Heart right ventricle (tissue), 16 donors: Measurements from ENCODE around the gene CDCA3. TPM values are rescaled to one million over a fixed set of nuclear protein-coding genes. Genes with fewer than 3 reads are reported as not detected.
"Not testable (repeated sequence)": the region's sequence is repeated elsewhere in the genome, so short reads cannot be mapped to it uniquely, and the experiment has no call there.

ENCODE experiments used
- ATAC-seq, 8 donors: fragments of 200-7000 bp; cut with Tn5 transposase; one replicate each; pipeline ENCODE4 v1.9.1; 2020; ENCODE audit warnings: mild to moderate bottlenecking in 8 of 8, moderate library complexity in 8 of 8, moderate number of reproducible peaks in 1 of 8
- DNase-seq, 2 donors: peaks; one replicate each; pipeline ENCODE4 v3.0.0-alpha.2; 2020
- H3K27ac ChIP-seq, 10 donors: fragments of 200-600 bp; sonication (generic) in 2 of 10; one replicate each; pipeline versions ENCODE4 v1.5.0 to v1.8.0; 2020 to 2022; ENCODE audit warnings: mild to moderate bottlenecking in 3 of 10
- H3K27me3 ChIP-seq, 7 donors: fragments of 200-600 bp; one replicate each; pipeline ENCODE4 v1.8.0; 2021 to 2022; ENCODE audit warnings: mild to moderate bottlenecking in 2 of 7
- H3K36me3 ChIP-seq, 9 donors: fragments of 200-600 bp; sonication (generic) in 1 of 9; one replicate each; pipeline versions ENCODE4 v1.5.0 to v1.8.0; 2020 to 2022; ENCODE audit warnings: mild to moderate bottlenecking in 2 of 9
- H3K4me1 ChIP-seq, 9 donors: fragments of 200-600 bp; sonication (generic) in 1 of 9; one replicate each; pipeline versions ENCODE4 v1.5.0 to v1.8.0; 2020 to 2022; ENCODE audit warnings: mild to moderate bottlenecking in 4 of 9
- H3K4me3 ChIP-seq, 10 donors: fragments of 200-600 bp; sonication (generic) in 2 of 10; one replicate each; pipeline versions ENCODE4 v1.5.0 to v1.8.0; 2020 to 2022; ENCODE audit warnings: mild to moderate bottlenecking in 7 of 10, moderate library complexity in 2 of 10
- H3K9me3 ChIP-seq, 11 donors: fragments of 200-600 bp in 10 of 11; sonication (generic) in 2 of 11; one replicate each; pipeline versions ENCODE4 v1.5.0 to v1.8.0; 2013 to 2022; ENCODE audit warnings: mild to moderate bottlenecking in 2 of 11, control low read depth in 1 of 11, moderate library complexity in 1 of 11
- WGBS, 2 donors: extraction: QIAGEN DNeasy Blood & Tissue Kit; methylation state at CpG; one replicate each; pipeline ENCODE4 v1.1.7; 2013; ENCODE audit warnings: inconsistent platforms in 1 of 2; 5-methylcytosine and 5-hydroxymethylcytosine counted together
- intact Hi-C, 10 donors: fragments of 100-400 bp; cut with DNase I; formaldehyde crosslinking; loops; one replicate each; pipeline versions ENCODE4 v1.11.1 to v1.14.2; 2022
- polyA plus RNA-seq, 2 donors: library from polyadenylated mRNA; stranded (reverse); fragments of 200-250 nt; gene quantifications; one replicate each; pipeline ENCODE4 v1.2.3, GENCODE V29; 2013
- total RNA-seq, 10 donors: library from RNA; stranded (reverse); fragmentation: NEBNext Ultra II Directional in 3 of 10; extraction: Animal tissue kit (Norgen Biotek cat#: 25700) in 3 of 10; gene quantifications; one replicate each; pipeline versions ENCODE4 v1.2.1 to v1.2.4, GENCODE V29; 2021 to 2023
- TF ChIP-seq, protein P1 (sequence below), 9 donors: fragments of 200-600 bp; sonication (generic) in 2 of 9; IDR thresholded peaks; one replicate each; pipeline versions ENCODE4 v1.5.0 to v1.8.0; 2021 to 2022; ENCODE audit warnings: antibody characterized with exemption in 9 of 9, mild to moderate bottlenecking in 5 of 9, moderate library complexity in 1 of 9
- donor health status: Arrhythmogenic right ventricular cardiomyopathy.
- donor health status: ischemic (EF 13 %, LVEDD 7.1; RV severe dilation, severe dysfunction).
- donor health status: healthy with polysubstance abuse.
- donor health status: DM: no; HTN: yes; CAD: no.
- donor health status: DM: no; HTN: no; CAD: no.
- donor health status: ischemic (EF 25% LVEDD 6.9; RV normal size, moderate dysfunction).
- donor health status: ischemic (EF 25% LVEDD 5.7; RV mildly dilated, moderate dysfunction).
- donor health status: healthy.
- donor health status: DM: yes; HTN: yes; CAD: no.
- donor health status: Ischemic cardiomyopathy.
- donor health status: ischemic (EF 35%, LVEDD 5.7; RV mildly dilated, moderate dysfunction).
- donor health status: nonischemic (EF 11% LVEDD 7.7; RV severe dilation, severe dysfunction).
- donor health status: DM: yes; HTN: yes; CAD: no.
- donor health status: PGD.
- donor health status: ischemic (EF 29% LVEDD 5.4; RV normal size, mild dysfunction).
- donor health status: nonischemic (EF 23%, LVEDD 6.1; RV moderate dilation, normal function).

CDCA3 gene
- total and polyA plus RNA-seq, 12 donors, result 0.22 to 4.0 (median 0.55) TPM; not detected in 1

DNA sequence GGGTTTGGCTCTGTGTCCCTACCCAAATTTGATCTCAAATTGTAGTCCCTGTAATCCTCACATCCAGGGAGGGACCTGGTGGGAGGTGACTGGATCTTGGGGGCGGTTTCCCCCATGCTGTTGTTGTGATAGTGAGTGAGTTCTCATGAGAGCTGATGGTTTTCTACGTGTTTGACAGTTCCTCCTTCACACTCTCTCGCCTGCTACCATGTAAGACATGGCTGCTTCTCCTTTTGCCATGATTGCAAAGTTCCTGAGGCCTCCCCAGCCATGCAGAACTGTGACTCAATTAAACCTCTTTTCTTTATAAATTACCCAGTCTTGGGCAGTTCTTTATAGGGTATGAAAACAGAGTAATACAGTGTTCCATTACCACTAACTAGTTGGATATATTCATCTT is 43.2 kb upstream of the CDCA3 start:
- TF ChIP-seq, protein P1, sequence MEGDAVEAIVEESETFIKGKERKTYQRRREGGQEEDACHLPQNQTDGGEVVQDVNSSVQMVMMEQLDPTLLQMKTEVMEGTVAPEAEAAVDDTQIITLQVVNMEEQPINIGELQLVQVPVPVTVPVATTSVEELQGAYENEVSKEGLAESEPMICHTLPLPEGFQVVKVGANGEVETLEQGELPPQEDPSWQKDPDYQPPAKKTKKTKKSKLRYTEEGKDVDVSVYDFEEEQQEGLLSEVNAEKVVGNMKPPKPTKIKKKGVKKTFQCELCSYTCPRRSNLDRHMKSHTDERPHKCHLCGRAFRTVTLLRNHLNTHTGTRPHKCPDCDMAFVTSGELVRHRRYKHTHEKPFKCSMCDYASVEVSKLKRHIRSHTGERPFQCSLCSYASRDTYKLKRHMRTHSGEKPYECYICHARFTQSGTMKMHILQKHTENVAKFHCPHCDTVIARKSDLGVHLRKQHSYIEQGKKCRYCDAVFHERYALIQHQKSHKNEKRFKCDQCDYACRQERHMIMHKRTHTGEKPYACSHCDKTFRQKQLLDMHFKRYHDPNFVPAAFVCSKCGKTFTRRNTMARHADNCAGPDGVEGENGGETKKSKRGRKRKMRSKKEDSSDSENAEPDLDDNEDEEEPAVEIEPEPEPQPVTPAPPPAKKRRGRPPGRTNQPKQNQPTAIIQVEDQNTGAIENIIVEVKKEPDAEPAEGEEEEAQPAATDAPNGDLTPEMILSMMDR (IDR thresholded peaks at IDR 0.05), result no peak
- 84 to 85% methylated on average over 3 of the region's 3 CpGs for WGBS, 2 donors
- Histone ChIP-seq H3K27ac (no peak overlapping the region), H3K27me3 (no peaks in the 10 kb centered on the region), H3K9me3 (no peaks in the 10 kb centered on the region), H3K4me1 (peaks cover 0 to 19% (median 13%) of the 10 kb centered on the region in 9 donors), H3K4me3 (no peak overlapping the region), H3K36me3 (no peaks in the 10 kb centered on the region)
- DNase-seq, result no peak
- no peak for ATAC-seq
- intact Hi-C loops, result no loop called here

GRCh38 chr12:6892683-6893082 is 41.6 kb upstream of the CDCA3 start:
- intact Hi-C loops, H3K27me3 ChIP-seq, H3K4me3 ChIP-seq, H3K36me3 ChIP-seq, H3K27ac ChIP-seq, ATAC-seq, H3K9me3 ChIP-seq, DNase-seq: not testable (repeated sequence)
- WGBS, 2 donors, result 92 to 94% methylated on average over 3 of the region's 3 CpGs
- H3K4me1 ChIP-seq, result peaks cover 0 to 18% (median 11%) of the 10 kb centered on the region in 9 donors

DNA sequence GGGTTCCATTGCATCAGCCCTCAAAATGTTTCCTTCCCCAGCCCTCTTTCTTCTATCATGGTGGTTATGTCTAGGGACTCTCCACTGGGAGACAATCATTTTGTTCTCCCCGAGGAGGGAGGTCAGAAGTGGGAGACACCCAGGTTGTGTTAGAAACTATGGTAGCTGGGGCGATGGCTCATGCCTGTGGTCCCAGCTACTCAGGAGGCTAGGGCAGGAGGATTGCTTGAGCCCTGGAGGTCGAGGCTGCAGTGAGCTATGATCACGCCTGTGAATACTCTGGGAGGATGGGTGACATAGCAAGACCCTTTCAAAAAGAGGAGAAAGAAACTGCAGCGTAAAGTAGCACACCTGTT is 40.5 kb upstream of the CDCA3 start:
- DNase-seq (no peak), ATAC-seq (peak in 6 of 8 donors; percentile 1 to 26 (median 8))
- intact Hi-C loops, result loop anchor here in 2 of 10 donors (2.0 kb wide), 1 partner anchor 19 kb away; the partner anchor contains the start of gene SPSB2 (in 2 of the 2)
- no peaks in the 10 kb centered on the region for H3K9me3 ChIP-seq
- WGBS, 2 donors, result 87% methylated on average over 5 of the region's 5 CpGs
- H3K4me3 ChIP-seq, result peak overlapping the region; percentile 15 to 63 (median 53)
- peaks cover 0 to 4% (median 0%) of the 10 kb centered on the region in 9 donors for H3K36me3 ChIP-seq
- H3K27me3 ChIP-seq, result no peaks in the 10 kb centered on the region
- H3K27ac ChIP-seq, result peak overlapping the region; percentile 73 to 94 (median 90)
- TF ChIP-seq, protein P1 (IDR thresholded peaks at IDR 0.05), result no peak
- H3K4me1 ChIP-seq, result peaks cover 0 to 22% (median 11%) of the 10 kb centered on the region in 9 donors

DNA sequence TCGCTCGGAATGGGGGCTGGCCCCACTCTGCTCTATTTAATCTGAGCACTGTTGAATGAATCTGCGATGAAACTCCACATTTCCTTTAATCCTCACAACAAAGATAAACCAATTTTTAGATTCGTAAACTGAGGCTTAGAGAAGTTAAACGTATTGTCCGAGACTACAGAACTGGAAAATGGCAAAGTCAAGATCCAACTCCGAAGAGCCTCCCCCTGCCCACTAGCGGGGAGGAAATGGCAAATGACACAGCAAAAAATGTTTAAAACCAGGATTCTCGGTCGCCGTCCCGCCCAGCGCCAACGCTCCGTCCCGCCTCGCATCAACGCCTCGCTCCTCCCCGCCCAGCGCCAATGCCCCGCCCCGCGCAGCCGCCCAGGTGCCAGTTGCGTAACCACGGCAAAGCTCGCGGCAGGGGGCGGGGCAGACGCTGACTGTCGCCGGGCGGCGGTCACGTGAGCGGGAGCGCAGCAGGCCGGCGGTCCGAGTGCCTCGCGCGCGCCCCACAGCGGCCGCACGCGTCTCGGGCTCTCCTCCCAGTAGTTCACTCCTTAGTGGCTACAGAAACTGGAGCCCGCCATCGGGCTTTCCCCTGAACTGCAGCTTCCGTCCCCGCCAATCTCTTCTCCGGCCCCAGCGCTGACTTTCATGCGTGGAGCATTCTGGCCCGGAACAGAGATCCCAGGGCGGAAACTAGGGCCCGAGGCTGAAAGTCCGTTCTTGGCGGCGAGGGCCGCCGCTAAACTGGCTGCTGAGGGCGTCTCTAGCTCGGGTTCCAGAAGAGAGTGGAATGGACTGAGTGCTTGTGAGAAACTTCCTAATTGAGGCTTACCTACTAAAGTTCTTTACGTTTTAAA is 39.9 kb upstream of the CDCA3 start:
- WGBS, 2 donors, result 2% methylated on average over 68 of the region's 68 CpGs
- intact Hi-C loops, result loop anchor here in 3 of 10 donors (1.0 to 2.0 kb wide), 2 partner anchors 18 to 39 kb away; partner anchors contain the start of genes SPSB2 (in 2 of the 3) and USP5 (in 1 of the 3)
- DNase-seq, result peak; percentile 98 to 99

GRCh38 chr12:6889775-6890573 is 38.9 kb upstream of the CDCA3 start:
- WGBS, 2 donors, result 94 to 98% methylated on average over 21 of the region's 21 CpGs
- intact Hi-C loops, result loop anchor here in 3 of 10 donors (1.0 to 2.0 kb wide), 2 partner anchors 17 to 38 kb away; partner anchors contain the start of genes SPSB2 (in 2 of the 3) and USP5 (in 1 of the 3)
- peak overlapping the region in 3 of 10 donors; percentile 52 to 63 (median 61) for H3K4me3 ChIP-seq

More for the DNA sequence above, 39.9 kb upstream of the CDCA3 start:
- H3K4me1 ChIP-seq, result peaks cover 0 to 22% (median 11%) of the 10 kb centered on the region in 9 donors
- no peaks in the 10 kb centered on the region for H3K27me3 ChIP-seq
- peak overlapping the region; percentile 73 to 94 (median 90) for H3K27ac ChIP-seq
- TF ChIP-seq, protein P1 (IDR thresholded peaks at IDR 0.05), result peak; percentile 81 to 99 (median 95)
- peak; percentile 97 to 99 (median 98) for ATAC-seq
- no peaks in the 10 kb centered on the region for H3K9me3 ChIP-seq
- H3K36me3 ChIP-seq, result peaks cover 0 to 4% (median 0%) of the 10 kb centered on the region in 9 donors
- peak overlapping the region; percentile 15 to 63 (median 53) for H3K4me3 ChIP-seq

GRCh38 chr12:6888794-6889193 is 37.7 kb upstream of the CDCA3 start:
- H3K36me3 ChIP-seq, result peaks cover 0 to 21% (median 0%) of the 10 kb centered on the region in 9 donors
- intact Hi-C loops, H3K9me3 ChIP-seq, H3K27ac ChIP-seq, ATAC-seq, H3K4me3 ChIP-seq, H3K27me3 ChIP-seq, DNase-seq: not testable (repeated sequence)
- H3K4me1 ChIP-seq, result peaks cover 0 to 22% (median 11%) of the 10 kb centered on the region in 9 donors
- WGBS, 2 donors, result 81% methylated on average over 7 of the region's 7 CpGs

More at GRCh38 chr12:6889775-6890573, 38.9 kb upstream of the CDCA3 start:
- not testable (repeated sequence) for DNase-seq, H3K36me3 ChIP-seq, ATAC-seq, H3K27me3 ChIP-seq, H3K9me3 ChIP-seq
- H3K4me1 ChIP-seq, result peaks cover 0 to 22% (median 11%) of the 10 kb centered on the region in 9 donors
- H3K27ac ChIP-seq, result peak overlapping the region in 8 of 10 donors; percentile 84 to 94 (median 90)
